Measurements from ENCODE around the gene COL19A1. TPM values are rescaled to one million over a fixed set of nuclear protein-coding genes. Genes with fewer than 3 reads are reported as not detected.
A peak's percentile ranks its signal among the peaks of the same experiment; 100 is the strongest.

The COL19A1 gene
- total RNA-seq, 1 experiment from 2014 or later = not detected

DNA sequence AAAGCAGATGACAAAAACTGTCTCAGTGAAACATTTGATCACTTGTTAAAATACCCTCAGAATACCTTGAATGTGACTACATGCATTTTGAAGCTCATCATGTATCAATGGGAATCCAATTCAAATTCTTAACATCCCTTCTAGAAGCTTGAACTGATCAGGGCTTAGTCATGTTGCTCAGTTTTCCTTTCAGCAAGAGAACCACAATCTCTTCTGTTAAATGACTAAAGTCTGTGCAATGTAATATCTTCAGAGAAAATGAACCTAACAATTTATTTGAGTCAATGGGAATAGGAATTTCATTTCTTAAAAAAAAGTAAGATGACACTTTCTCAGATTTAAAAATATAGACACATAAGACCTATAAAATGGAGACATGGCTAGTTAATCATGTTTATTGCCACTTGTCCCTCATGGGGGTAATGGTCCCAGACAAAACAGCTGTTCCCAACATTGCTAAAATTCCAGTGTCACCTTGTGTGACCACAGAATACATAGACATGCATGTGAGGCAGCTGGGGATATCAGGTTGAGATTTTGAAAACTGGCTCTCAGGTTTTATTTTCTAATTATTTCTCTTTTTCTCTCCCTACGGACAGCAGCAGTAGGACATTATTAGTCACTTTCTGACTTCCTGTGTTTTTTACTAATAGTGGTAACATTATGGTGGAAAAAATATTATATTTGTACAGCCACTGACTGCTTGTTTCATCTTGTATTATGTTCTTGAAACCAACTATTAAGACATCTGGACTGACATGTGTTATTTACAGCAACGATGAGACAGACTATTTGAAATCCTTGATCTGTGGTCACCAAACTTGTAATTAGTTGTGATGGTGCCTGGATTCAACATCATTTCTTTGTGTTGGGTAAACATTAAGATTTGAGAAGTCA is 244.0 kb downstream of the COL19A1 start:
- no peaks in the 10 kb centered on the region for H3K9me3 ChIP-seq
- no peak overlapping the region for H3K4me3 ChIP-seq
- H3K36me3 ChIP-seq = no peaks in the 10 kb centered on the region
- H3K27me3 ChIP-seq = peaks cover 1% of the 10 kb centered on the region; the same call in 1 of the 2 replicates
- no peak for DNase-seq

DNA sequence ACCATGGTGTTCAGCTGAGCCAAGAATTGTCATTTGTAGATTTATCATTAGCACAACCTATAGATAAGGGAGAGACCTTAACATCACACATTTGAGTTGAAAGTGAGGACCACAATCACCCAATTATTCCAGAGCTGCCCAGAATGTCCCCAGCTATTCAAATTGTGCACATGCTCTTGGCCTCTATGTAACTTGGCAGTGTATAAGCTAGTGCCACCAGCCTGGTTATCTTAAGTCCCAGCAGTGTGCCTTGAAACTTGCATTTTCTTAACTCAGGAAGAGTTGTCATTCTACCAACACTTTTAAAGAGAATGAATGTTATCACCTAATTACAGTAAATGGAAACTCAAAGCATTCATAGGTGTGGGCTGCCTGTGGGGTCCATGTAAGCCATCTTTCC is 245.4 kb downstream of the COL19A1 start:
- Histone ChIP-seq H3K4me3 (no peak overlapping the region), H3K27me3 (peaks cover 3% of the 10 kb centered on the region; the same call in 1 of the 2 replicates), H3K9me3 (no peaks in the 10 kb centered on the region), H3K36me3 (no peaks in the 10 kb centered on the region)
- DNase-seq = no peak

DNA sequence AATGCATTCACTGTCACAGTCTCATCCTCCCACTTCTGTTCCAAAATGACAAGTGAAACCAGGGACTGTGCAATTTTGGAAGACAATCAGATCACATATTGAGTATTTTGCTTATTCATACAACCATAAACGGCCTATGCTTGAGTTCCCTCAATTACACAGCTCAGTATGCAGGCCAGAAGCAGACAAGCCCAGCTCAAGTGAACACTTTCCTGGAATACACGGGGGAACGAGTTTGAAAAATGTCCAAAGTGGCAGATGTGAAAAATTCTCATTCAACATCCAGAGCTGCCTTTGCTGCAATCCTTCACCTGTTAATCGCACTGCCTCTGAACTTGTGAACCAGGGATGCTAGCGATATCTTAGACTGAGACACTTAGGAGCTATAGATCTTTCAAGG is 246.4 kb downstream of the COL19A1 start:
- Histone ChIP-seq H3K4me3 (no peak overlapping the region), H3K27me3 (peaks cover 3% of the 10 kb centered on the region; the same call in 1 of the 2 replicates), H3K9me3 (no peaks in the 10 kb centered on the region), H3K36me3 (no peaks in the 10 kb centered on the region)
- DNase-seq = no peak

DNA sequence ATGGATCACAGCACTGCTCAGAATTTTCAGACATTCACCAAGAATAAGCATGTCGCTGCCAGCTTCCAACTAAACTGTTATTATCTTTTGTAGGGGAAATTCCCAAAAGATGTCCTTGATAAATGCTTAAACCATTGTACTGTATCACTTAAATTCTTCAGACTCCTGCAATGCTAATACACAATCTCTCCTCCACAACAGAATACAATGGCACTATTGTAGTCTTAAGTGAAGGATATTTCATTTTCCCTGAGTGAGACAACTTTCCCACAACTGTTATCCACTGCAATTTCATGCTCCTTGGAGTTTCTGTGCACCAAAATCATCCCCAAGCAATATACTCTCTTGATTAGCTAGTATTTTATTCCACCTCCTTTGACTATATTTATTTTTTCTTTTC is 246.8 kb downstream of the COL19A1 start:
- peaks cover 3% of the 10 kb centered on the region; the same call in 1 of the 2 replicates for H3K27me3 ChIP-seq
- H3K9me3 ChIP-seq = no peaks in the 10 kb centered on the region
- H3K4me3 ChIP-seq = no peak overlapping the region
- DNase-seq = no peak
- no peaks in the 10 kb centered on the region for H3K36me3 ChIP-seq

DNA sequence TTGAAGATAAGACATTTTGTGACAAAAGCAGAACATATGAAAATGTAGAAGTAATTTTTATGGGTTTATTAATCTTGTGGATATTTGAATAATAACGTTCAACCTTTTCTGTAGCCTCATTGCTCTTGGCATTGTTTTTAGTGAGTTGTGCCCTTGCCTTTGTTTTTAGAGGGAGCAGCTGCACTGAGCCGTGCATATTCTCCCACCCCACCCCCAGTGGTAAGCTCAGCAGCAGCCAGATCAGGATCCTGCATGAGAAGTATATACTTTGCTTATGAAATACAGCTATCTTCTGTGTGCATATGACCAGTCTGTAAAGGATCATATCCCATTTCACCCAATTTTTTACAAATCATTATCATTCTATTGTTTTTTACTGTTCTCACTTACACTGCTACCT is 252.3 kb downstream of the COL19A1 start:
- DNase-seq = no peak
- Histone ChIP-seq H3K9me3 (no peaks in the 10 kb centered on the region), H3K27me3 (peaks cover 3% of the 10 kb centered on the region; the same call in 1 of the 2 replicates), H3K36me3 (no peaks in the 10 kb centered on the region), H3K4me3 (no peak overlapping the region)

- Histone ChIP-seq H3K27me3 (peaks cover 3% of the 10 kb centered on the region; the same call in 1 of the 2 replicates), H3K9me3 (no peaks in the 10 kb centered on the region), H3K4me3 (no peak overlapping the region), H3K36me3 (no peaks in the 10 kb centered on the region)
- no peak for DNase-seq
Measured at GRCh38 chr6:70119218-70119835, 253.0 kb downstream of the COL19A1 start.

DNA sequence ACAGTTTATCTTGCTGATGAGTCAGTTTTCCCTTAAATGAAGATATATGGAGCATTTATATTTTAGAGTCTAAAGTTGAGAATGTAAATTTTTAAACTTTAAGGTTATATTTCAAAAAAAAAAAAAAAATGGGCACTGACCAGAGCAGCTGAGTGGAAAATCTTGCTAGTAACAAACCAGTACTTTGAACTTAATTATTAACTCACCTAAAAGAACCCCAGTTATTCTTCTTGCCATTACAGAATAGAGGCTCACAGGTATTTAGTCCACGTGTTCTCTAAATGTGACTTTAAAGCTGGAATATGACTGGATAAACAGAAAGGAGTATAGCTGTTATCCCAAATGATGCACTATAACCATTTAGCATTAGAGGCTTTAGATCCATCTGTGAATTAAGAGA is 258.1 kb downstream of the COL19A1 start:
- Histone ChIP-seq H3K27me3 (no peaks in the 10 kb centered on the region), H3K9me3 (no peaks in the 10 kb centered on the region), H3K4me3 (no peak overlapping the region), H3K36me3 (no peaks in the 10 kb centered on the region)
- no peak for DNase-seq

GRCh38 chr6:70124882-70125545 is 258.7 kb downstream of the COL19A1 start:
- peak; percentile 46 for DNase-seq
- Histone ChIP-seq H3K27me3 (no peaks in the 10 kb centered on the region), H3K36me3 (no peaks in the 10 kb centered on the region), H3K4me3 (no peak overlapping the region), H3K9me3 (no peaks in the 10 kb centered on the region)

GRCh38 chr6:70125602-70126001 is 259.2 kb downstream of the COL19A1 start:
- Histone ChIP-seq H3K27me3 (no peaks in the 10 kb centered on the region), H3K4me3 (no peak overlapping the region), H3K36me3 (no peaks in the 10 kb centered on the region), H3K9me3 (no peaks in the 10 kb centered on the region)
- DNase-seq = no peak

- DNase-seq = no peak
- Histone ChIP-seq H3K9me3 (no peaks in the 10 kb centered on the region), H3K36me3 (no peaks in the 10 kb centered on the region), H3K27me3 (no peaks in the 10 kb centered on the region), H3K4me3 (no peak overlapping the region)
Measured at GRCh38 chr6:70129341-70129740, 263.0 kb downstream of the COL19A1 start.

DNA sequence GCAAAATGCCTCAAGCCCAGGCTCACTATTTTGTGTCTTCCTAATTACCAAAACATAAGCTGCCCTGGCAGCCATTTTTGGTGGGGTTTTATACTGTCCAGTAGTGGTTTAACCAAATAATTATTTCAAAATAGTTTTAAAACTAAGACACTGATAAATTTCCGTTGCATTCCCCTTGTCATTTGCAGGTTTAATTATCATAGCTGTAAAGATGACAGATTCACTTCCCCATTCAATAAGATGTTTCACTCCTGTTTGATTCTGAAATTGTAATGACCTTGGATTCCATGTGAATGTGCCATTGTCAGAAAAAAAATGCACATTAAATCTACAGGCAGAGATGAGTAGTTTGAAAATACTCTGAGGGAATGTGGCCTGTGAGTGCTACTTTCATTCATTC is 264.5 kb downstream of the COL19A1 start:
- H3K36me3 ChIP-seq = no peaks in the 10 kb centered on the region

DNA sequence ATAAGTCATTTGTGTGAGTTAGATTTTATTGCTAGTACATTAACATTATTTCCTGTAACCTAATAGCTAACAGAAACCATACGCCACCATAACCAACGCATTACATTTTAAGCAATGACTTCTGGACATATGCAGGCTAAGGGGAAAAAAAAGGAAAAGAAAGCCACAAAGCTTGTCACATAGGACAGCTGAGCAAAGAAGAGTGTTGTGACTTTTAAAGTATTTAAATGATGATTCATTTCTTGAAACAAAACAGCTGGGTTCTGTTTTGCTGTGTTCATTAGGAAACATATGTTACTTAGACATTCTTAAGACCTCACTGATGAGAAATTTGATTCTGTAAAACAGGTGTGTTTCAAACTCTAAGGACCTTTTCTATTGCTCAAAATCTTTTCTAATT is 265.2 kb downstream of the COL19A1 start:
- DNase-seq = no peak
- Histone ChIP-seq H3K9me3 (no peaks in the 10 kb centered on the region), H3K36me3 (no peaks in the 10 kb centered on the region), H3K27me3 (no peaks in the 10 kb centered on the region), H3K4me3 (no peak overlapping the region)

More for the DNA sequence above, 264.5 kb downstream of the COL19A1 start:
- no peak overlapping the region for H3K4me3 ChIP-seq
- no peaks in the 10 kb centered on the region for H3K27me3 ChIP-seq
- no peaks in the 10 kb centered on the region for H3K9me3 ChIP-seq
- DNase-seq = no peak

DNA sequence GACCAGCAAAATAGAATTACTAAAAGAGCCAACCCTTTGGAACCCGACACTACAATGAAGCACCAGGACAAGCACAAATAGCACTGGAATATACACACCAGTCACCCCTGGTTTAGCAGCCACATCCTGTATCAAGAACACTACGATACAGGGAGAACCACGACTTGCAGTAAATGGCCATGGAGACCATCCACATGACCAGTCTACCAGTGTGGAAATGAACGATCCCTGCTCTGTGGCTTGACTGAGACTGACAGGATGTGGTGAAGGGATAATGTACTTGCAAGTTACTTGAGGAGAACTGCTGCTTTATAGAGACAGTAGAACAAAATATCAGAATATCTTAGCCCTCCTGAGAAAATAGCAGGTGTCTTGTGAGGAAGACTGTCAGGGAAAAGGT is 266.9 kb downstream of the COL19A1 start:
- no peak for DNase-seq
- Histone ChIP-seq H3K4me3 (no peak overlapping the region), H3K27me3 (no peaks in the 10 kb centered on the region), H3K36me3 (no peaks in the 10 kb centered on the region), H3K9me3 (no peaks in the 10 kb centered on the region)

DNA sequence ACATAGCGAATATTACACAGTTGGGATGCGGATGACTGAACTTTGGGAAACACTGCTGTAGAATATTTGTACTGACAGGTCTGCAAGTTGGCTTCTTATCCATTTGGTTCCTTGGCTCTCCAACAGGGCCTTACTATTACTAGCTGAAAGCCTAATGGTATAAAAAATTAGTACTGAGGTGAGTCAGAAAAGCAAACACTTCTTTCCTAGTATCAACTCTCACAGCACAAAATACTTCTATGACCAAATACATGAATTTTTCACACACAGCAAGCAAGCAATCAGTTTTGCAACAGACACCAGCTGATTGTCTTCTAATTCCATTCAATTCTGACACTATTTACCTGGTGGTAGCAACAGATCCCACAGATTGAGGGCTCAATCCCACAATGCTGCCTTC is 268.2 kb downstream of the COL19A1 start:
- no peak overlapping the region for H3K4me3 ChIP-seq
- no peaks in the 10 kb centered on the region for H3K36me3 ChIP-seq
- no peaks in the 10 kb centered on the region for H3K9me3 ChIP-seq
- no peaks in the 10 kb centered on the region for H3K27me3 ChIP-seq
- no peak for DNase-seq

DNA sequence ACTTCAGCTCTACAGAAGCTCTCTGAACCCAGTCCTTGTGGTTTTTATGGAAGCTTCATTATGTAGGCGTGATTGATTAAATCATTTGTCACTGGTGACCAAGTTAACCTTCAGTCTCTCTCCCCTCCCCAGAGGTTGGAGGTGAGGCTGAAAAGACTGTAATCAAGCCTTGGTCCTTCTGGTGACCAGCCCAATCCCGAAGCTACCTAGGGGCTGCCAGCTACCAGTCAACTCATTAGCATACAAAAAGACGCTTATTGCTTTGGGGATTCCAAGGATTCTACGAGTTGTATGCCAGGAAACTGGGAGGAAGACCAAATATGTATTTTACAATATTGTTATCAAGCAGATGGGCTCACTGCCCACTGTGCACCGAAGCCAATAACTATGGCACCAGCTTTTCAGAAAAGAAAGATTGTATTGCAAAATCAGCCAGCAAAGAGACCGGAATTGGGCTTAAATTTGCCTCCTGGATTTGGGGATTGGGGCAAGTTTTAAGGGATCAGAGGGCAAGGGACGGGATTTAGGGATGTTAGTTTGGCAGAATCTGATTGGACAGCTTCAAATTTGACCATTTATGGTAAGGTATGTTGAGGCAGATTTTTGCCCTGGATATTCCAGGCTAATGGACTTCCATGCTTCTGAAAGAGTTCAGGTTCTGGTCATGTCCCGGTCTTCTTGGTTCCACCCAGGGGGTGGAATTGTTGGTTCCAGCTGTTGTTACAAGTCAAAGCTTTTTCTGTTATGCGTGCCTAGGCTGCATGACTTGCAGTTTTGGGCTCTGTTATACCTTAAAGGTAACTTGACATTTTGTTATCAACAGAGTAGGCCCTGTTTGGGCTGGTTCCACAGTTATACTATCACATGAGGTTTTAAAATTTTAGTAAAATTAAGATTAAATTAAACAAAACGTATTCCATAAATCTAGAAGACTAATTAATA is 269.1 kb downstream of the COL19A1 start:
- H3K36me3 ChIP-seq = no peaks in the 10 kb centered on the region
- H3K27me3 ChIP-seq = no peaks in the 10 kb centered on the region
- no peak overlapping the region for H3K4me3 ChIP-seq
- no peak for DNase-seq
- H3K9me3 ChIP-seq = no peaks in the 10 kb centered on the region

- no peak for DNase-seq
- Histone ChIP-seq H3K4me3 (no peak overlapping the region), H3K9me3 (no peaks in the 10 kb centered on the region), H3K27me3 (no peaks in the 10 kb centered on the region), H3K36me3 (no peaks in the 10 kb centered on the region)
Measured at GRCh38 chr6:70136996-70137395, 270.6 kb downstream of the COL19A1 start.
